G401 (cell line): Measurements from ENCODE around the gene TASOR2. TPM values are rescaled to one million over a fixed set of nuclear protein-coding genes. Genes with fewer than 3 reads are reported as not detected.

Source experiments
- DNase-seq: peaks from one replicate; pipeline ENCODE4 v3.0.0-alpha.2; 2015; ENCODE audit warnings: low spot score
- in situ Hi-C: cut with HindIII; loops from 2 replicates; pipeline ENCODE4 v1.10.0; 2016; ENCODE audit warnings: low sequenced_read_pairs, mixed read lengths
- total RNA-seq: library from RNA; depleted of rRNA; stranded (reverse); fragments of >200 nt; shearing (Covaris generic); gene quantifications from 2 replicates; pipeline ENCODE4 v1.2.3, GENCODE V29; 2014

Gene TASOR2
- total RNA-seq, 1 experiment from 2014 or later = 39.7 TPM

GRCh38 chr10:5652746-5653145, 31.9 kb upstream of the TASOR2 start:
- no peak for DNase-seq
- in situ Hi-C loops = no loop called here

- in situ Hi-C loops = no loop called here
Observed at GRCh38 chr10:5654218-5654755, 30.4 kb upstream of the TASOR2 start.

DNA sequence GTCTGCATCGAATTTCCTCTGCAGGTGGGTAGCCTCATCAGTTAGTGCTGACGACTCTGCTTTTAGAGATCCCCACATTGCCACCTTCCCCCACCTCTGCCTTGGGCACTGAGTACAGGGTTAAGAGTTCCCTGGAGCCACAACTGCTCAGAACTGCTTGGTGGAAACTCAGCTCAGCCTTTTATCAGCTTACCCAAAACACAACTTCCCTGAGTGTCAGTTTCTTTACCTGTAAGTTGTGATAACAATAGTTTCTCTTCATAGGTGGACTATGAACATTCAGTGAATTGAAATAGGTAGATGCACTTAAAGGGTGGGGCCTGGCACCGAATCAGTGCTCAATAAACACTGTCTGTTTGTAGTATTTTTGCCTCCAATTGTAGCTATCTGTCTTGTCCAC, 29.5 kb upstream of the TASOR2 start:
- in situ Hi-C loops = no loop called here
- DNase-seq = no peak

More at GRCh38 chr10:5654218-5654755, 30.4 kb upstream of the TASOR2 start:
- no peak for DNase-seq

DNA sequence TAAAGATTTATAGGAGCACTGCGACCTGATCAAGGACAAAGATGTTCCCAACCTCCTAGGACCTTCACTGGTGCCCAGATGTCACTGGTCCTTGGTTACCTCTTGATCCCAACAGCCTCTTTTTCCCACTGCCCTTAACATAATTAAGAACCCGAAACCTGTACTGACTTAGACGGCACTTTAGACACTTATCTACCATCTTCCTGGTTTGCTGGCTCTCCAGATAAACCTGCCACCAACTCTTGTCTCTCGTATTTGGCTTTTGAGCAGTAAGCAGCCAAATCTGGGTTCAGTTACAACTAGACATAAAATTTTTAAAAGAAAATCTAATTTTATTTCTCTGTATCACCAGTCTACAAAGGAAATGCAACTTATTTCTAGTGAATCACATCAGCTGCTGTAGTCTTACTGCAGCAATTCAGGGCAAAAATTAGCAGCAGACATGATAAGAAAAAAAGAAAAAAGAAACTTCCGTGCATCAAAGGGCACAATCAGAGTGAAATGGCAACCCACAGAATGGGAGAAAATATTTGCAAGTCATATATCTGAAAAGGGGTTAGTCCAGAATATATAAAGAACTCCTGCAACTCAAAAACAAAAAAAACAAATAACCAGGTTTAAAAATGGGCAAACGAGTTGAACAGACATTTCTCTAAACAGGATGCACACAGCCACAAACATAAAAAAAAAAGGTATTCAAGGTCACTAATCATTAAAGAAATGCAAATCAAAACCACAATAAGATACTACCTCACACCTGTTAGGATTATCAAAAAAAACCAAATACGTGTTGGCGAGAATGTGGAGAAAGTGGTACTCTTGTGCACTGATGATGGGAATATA, 27.7 kb upstream of the TASOR2 start:
- in situ Hi-C loops = no loop called here
- DNase-seq = no peak

- in situ Hi-C loops = no loop called here
- DNase-seq = no peak
Observed at GRCh38 chr10:5658871-5659618, 25.6 kb upstream of the TASOR2 start.

DNA sequence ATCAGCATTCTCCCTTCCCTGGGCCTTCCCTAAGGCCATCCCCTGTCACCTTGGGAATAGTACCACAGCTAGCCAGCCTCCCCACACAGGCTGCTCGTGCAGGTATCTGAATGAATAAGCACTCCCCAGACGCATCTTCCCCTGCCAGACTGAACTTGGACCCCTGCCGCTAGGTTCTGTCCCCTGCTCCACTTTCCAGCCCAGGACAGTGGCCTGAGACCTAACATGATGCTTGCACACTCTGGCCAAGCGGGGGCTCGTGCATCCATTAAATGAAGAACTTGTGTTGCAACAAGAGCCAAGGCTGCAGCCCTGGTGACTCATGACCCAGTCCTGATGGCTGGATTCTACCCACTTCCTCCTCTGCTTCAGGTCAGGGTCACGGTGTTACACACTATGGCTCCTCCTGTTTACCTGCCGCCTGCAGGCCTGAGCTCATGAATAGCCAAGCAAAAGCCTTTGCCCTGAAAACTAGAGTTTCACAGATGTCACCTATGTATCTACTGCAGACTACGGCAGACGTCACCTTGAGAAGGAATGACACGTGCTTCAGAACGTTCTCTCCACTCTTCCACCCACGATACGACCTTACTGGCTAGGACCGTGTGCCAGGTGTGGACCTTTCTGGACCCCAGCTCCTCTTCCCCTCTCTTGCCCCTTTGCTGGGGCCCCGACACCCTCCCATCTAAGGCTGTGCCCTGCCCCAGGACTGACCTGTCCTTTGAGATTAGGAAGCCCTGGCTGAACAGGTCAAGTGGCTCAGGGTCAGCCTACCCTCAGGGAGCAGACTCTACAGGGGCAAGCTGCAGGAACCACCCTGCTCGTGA, 24.7 kb upstream of the TASOR2 start:
- in situ Hi-C loops = no loop called here
- peak; percentile 37 for DNase-seq

DNA sequence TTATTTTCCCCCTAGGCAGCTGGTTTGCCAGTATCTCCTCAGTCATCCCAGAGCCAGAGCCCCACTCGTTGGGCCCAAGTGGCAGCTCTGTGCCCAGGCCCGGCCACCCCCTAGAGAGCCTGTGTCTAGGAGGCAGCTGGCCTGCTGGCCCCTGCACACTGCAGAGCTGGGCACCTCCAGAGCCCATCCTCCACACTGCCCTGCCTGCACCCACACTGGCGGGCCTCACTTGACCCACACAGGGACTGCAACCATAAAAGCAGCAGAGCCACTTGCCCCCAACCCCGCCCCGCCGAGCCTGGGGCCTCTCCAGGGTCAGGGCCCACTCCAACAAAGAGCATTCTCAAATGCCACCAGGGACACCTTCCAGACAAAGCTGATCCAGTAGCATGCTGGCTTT, 23.6 kb upstream of the TASOR2 start:
- in situ Hi-C loops = no loop called here

DNA sequence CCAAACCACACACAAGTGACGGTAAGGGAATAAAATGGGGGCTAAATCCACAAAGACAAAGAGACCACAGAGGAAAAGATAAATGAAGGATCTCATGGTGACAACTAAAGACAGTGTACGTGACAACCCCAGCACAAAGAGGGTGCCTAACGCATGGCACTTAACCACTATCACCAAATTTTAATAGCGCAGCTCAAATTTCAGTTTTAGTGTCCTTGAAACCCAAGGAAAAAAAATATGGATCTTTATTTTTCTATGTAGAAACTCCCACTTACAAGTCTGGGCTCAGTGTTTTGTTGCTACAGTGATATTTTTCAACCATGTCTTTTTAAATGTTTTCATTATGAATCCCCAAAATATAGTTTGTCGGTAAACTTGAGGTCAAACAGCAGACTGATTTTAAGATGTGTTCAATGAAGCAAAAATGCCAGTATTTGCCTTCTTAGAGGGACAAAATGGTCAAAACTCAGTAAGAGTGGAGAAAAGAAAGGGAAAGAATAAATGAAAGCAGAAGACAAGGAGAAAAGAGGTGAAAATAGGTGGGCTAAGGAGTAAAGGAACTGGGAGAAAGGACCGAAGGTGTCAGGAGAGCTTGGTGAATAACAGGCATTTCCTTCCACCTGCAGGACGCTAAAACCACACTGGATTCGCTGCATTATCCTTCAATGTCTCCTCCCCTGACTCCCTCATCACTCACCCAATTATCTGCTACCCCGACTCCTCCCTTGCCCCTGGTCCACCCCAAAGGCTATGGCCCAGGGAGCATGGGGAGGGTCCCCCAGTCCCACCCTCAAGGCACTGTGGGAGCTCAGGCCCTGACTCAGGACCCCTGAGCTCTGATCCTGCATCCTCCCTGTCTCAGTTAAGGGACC, 21.7 kb upstream of the TASOR2 start:
- in situ Hi-C loops = no loop called here

More for the DNA sequence above, 23.6 kb upstream of the TASOR2 start:
- no peak for DNase-seq

DNA sequence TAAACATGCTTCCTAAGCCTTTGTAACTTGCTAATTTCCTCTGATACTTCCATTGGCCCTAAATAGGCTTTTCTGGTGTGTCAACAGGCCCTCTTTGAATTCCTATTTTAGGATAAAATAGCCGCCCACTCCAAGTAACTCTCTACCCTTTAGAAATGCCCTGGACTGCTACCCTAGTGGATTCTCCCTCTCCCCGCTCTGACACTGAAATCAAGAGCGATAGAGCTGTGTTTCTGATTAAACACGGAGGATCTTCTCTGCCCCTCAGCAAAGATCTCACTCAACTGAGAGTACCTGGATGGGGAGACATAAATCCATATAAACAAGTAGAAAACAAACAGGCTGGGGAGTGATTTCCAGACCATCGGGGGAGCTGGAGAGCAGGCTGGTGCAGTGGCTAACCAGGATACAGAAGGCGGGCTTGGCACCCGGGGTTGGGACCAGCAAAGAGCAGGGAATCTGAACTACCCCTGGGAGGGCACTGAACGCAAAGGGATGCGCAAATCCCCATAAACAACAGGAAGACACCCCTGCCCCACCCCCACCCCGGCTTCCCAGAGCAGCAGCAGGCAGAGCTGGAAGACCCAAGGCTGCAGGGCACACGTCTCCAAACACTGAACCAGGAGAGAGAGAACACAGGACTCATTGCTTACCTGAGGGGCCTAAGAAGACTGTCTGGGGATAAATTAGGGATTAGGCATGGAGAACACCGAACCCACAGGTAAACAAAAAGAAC, 20.8 kb upstream of the TASOR2 start:
- in situ Hi-C loops = no loop called here
- no peak for DNase-seq

More for the DNA sequence above, 21.7 kb upstream of the TASOR2 start:
- DNase-seq = no peak

GRCh38 chr10:5665373-5666007, 19.1 kb upstream of the TASOR2 start:
- DNase-seq = peak; percentile 17
- in situ Hi-C loops = no loop called here

GRCh38 chr10:5666008-5666840, 18.4 kb upstream of the TASOR2 start, which contains the start of gene ASB13:
Gene ASB13 (minus strand): TSS chr10:5666595. CDS start chr10:5666551, 44 bp downstream.
- in situ Hi-C loops = no loop called here

DNA sequence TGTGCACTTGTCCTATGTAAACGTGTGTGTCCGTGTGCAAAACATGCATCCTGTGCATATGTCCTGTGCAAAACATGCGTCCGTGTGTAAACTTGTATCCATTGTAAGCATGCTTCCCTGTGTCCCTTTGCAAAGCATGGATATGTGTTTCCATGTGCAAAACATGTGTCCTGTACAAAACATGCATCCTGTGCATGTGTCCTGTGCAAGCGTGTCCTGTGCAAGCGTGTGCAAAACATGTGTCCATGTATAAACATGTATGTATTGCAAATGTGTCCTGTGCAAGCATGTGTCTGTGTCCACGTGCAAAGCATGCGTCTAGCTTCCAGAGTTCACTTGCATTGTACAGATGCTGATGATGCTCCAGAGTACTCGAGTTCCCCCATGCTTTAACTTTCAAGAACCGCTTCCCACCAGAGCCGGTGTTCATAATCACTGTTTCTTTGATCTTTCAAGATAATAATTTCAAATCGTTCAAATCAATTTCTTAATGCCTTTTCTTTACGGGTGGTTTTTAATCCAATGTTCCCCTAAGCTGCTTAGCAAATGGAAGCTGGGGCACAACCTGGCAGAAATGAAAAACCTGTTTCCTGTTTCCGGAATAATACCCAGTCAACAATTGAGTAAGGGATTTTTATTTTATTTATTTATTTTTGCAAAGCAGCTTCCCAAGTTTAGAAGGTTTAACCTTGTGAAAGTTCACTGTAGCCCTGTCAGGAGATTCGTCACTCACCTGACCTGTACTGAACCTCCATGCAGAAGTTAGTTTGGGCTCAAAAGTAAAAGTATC, 17.6 kb upstream of the TASOR2 start:
- no peak for DNase-seq
- in situ Hi-C loops = no loop called here

More at GRCh38 chr10:5666008-5666840, 18.4 kb upstream of the TASOR2 start, which contains the start of gene ASB13:
- peak; percentile 75 for DNase-seq

DNA sequence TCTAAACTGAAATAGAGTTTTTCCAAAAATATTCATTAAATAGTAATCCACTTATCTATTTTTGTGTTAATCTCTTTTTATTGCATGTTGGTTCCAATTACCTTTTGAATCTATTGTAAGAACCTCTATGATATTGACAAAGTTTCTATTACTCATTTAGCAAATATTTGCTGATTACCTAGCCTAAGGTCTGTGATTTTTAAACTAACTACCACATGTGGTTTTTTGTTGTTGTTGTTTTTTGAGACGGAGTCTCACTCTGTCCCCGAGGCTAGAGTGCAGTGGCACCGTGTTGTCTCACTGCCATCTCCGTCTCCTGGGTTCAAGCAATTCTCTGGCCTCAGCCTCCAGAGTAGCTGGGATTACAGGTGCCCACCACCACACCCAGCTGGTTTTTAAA, 16.2 kb upstream of the TASOR2 start:
- in situ Hi-C loops = no loop called here
- DNase-seq = no peak

DNA sequence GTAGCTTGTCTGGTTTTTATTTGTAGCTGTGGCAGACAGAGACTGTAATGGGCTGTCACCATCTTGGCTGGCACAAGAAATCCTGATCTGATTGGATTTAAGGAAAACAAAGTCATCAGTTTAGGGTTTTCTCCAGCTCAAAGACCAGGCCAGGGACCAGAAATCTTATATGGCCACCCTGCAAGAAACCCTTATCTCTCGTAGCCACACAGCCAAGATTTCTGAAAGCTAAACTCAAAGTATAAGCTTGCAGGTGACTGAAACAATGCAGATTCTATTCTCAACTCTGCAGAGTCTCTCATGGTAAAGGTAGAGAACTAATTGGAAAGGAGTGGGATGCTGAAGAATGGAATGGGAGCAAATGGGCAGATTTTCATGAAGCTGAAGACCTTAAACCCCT, 15.0 kb upstream of the TASOR2 start:
- in situ Hi-C loops = no loop called here

GRCh38 chr10:5670662-5671375, 13.8 kb upstream of the TASOR2 start:
- no peak for DNase-seq
- in situ Hi-C loops = no loop called here

More for the DNA sequence above, 15.0 kb upstream of the TASOR2 start:
- no peak for DNase-seq
